Esophagus muscularis mucosa (tissue), 4 donors: ENCODE results near the gene MAGIX.

Source experiments
- EP300 ChIP-seq: sonication (generic); formaldehyde crosslinking; IDR thresholded peaks from one replicate; pipeline ENCODE4 v1.6.1; 2017; ENCODE audit warnings: antibody characterized with exemption
- POLR2A ChIP-seq: fragments of 450-650 bp; IDR thresholded peaks from one replicate; pipeline ENCODE4 v1.6.1; 2017; ENCODE audit warnings: antibody characterized with exemption, moderate library complexity, mild to moderate bottlenecking, low read depth
- POLR2AphosphoS5 ChIP-seq, 2 donors: sonication (generic); formaldehyde crosslinking; IDR thresholded peaks; one replicate each; pipeline ENCODE4 v1.6.1; 2017; ENCODE audit warnings: antibody characterized with exemption in 2 of 2
- TF ChIP-seq, protein P1 (sequence below), 3 experiments: fragments of 200-600 bp in 2 of 3; fragments of 450-650 bp in 1 of 3; sonication (generic) in 2 of 3; IDR thresholded peaks; one replicate each; pipeline ENCODE4 v1.5.1; 2017 to 2019; ENCODE audit warnings: antibody characterized with exemption in 3 of 3, mild to moderate bottlenecking in 2 of 3, moderate library complexity in 1 of 3

DNA sequence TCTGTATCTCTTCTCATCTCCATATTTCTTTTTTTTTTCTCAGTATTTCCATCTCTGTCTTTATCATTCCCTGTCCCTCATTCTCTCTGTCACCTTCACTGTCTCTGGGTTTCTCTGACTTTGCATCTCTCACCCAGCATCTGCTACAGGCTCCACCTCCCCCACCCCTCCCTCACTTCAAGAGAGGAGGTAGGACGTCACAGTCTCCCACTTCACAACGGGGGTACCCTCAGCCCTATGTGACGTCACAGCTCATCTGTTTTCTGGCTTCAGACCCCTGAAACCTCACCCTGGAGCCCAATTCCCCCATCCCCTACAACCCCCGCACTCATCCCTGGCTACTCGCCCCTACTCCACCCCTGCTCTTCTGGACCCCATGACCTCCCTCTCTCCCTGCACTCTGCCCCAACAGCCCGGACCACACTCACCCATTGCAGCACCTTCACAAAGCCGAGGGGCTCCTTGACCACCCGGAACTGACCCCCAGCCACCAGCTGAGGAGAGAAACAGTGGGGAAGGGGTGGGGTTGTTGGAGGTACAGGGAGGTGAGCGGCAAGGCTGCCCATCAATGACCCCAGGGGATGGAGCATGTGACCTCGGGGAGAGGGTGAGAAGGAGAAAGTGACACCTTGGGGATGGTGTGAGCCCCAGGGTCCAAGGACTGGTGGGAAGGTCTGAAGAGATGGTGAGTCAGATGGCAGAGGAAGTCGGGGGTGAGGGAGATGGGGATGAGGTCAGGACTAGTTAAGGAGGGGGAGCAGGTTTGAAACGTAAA lies 36.2 kb downstream of the MAGIX start:
- TF ChIP-seq, protein P1, sequence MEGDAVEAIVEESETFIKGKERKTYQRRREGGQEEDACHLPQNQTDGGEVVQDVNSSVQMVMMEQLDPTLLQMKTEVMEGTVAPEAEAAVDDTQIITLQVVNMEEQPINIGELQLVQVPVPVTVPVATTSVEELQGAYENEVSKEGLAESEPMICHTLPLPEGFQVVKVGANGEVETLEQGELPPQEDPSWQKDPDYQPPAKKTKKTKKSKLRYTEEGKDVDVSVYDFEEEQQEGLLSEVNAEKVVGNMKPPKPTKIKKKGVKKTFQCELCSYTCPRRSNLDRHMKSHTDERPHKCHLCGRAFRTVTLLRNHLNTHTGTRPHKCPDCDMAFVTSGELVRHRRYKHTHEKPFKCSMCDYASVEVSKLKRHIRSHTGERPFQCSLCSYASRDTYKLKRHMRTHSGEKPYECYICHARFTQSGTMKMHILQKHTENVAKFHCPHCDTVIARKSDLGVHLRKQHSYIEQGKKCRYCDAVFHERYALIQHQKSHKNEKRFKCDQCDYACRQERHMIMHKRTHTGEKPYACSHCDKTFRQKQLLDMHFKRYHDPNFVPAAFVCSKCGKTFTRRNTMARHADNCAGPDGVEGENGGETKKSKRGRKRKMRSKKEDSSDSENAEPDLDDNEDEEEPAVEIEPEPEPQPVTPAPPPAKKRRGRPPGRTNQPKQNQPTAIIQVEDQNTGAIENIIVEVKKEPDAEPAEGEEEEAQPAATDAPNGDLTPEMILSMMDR (IDR thresholded peaks at IDR 0.05), result no peak
- TF ChIP-seq POLR2A (no peak), EP300 (no peak), POLR2AphosphoS5 (IDR thresholded peaks at IDR 0.05) (no peak)
